BE2C (cell line): Measurements from ENCODE around the gene CRYBG2.
A peak's percentile ranks its signal among the peaks of the same experiment; 100 is the strongest.

Experiments used
- DNase-seq: peaks from one replicate; pipeline ENCODE4 v3.0.0-alpha.2; 2020
- H3K27me3 ChIP-seq: fragments of 250-450 bp; sonication (Bioruptor Pico); 2 replicates; pipeline ENCODE4 v1.5.1; 2020; ENCODE audit warnings: mild to moderate bottlenecking
- H3K36me3 ChIP-seq: fragments of 250-450 bp; sonication (Bioruptor Pico); 2 replicates; pipeline ENCODE4 v1.5.1; 2020; ENCODE audit warnings: mild to moderate bottlenecking
- H3K4me1 ChIP-seq: fragments of 250-450 bp; sonication (Bioruptor Pico); 2 replicates; pipeline ENCODE4 v1.5.1; 2020
- H3K4me3 ChIP-seq: 2 replicates; pipeline ENCODE4 v1.5.1; 2011; ENCODE audit warnings: low read depth, low read length
- H3K9me3 ChIP-seq: fragments of 250-450 bp; sonication (Bioruptor Pico); 2 replicates; pipeline ENCODE4 v1.5.1; 2020
- CTCF ChIP-seq: IDR thresholded peaks from 2 replicates; pipeline ENCODE4 v1.5.1; 2012; ENCODE audit warnings: mild to moderate bottlenecking, low read depth, low read length

Gene CRYBG2

GRCh38 chr1:26363549-26364448 is 9.9 kb upstream of the CRYBG2 start:
- TF ChIP-seq CTCF = peak; percentile 81
- DNase-seq = peak; percentile 80

GRCh38 chr1:26362331-26362730 is 8.4 kb upstream of the CRYBG2 start:
- Histone ChIP-seq H3K27me3 (peaks cover 24% of the 10 kb centered on the region), H3K4me1 (no peaks in the 10 kb centered on the region), H3K4me3 (no peak overlapping the region), H3K9me3 (no peaks in the 10 kb centered on the region), H3K36me3 (no peaks in the 10 kb centered on the region)
- DNase-seq = no peak
- no peak for TF ChIP-seq CTCF

More at GRCh38 chr1:26363549-26364448, 9.9 kb upstream of the CRYBG2 start:
- no peak overlapping the region for H3K4me3 ChIP-seq
- no peaks in the 10 kb centered on the region for H3K36me3 ChIP-seq
- H3K9me3 ChIP-seq = no peaks in the 10 kb centered on the region
- peaks cover 22% of the 10 kb centered on the region for H3K27me3 ChIP-seq
- H3K4me1 ChIP-seq = no peaks in the 10 kb centered on the region

GRCh38 chr1:26361605-26362122 is 7.7 kb upstream of the CRYBG2 start:
- DNase-seq = no peak
- no peak for TF ChIP-seq CTCF
- Histone ChIP-seq H3K9me3 (no peaks in the 10 kb centered on the region), H3K4me3 (no peak overlapping the region), H3K4me1 (no peaks in the 10 kb centered on the region), H3K36me3 (no peaks in the 10 kb centered on the region), H3K27me3 (peaks cover 24% of the 10 kb centered on the region)

GRCh38 chr1:26360807-26361604 is 7.1 kb upstream of the CRYBG2 start:
- H3K9me3 ChIP-seq = no peaks in the 10 kb centered on the region
- H3K4me1 ChIP-seq = no peaks in the 10 kb centered on the region
- no peak overlapping the region for H3K4me3 ChIP-seq
- H3K36me3 ChIP-seq = no peaks in the 10 kb centered on the region
- peaks cover 24% of the 10 kb centered on the region for H3K27me3 ChIP-seq
- no peak for DNase-seq
- no peak for TF ChIP-seq CTCF

GRCh38 chr1:26359981-26360806 is 6.3 kb upstream of the CRYBG2 start:
- TF ChIP-seq CTCF = no peak
- H3K4me3 ChIP-seq = 0 out of 2 replicates have a peak overlapping the region, but pooled peaks have one; percentile 4
- peaks cover 24% of the 10 kb centered on the region for H3K27me3 ChIP-seq

More at GRCh38 chr1:26359981-26360806, 6.3 kb upstream of the CRYBG2 start:
- H3K4me1 ChIP-seq = no peaks in the 10 kb centered on the region
- H3K9me3 ChIP-seq = no peaks in the 10 kb centered on the region
- DNase-seq = no peak
- H3K36me3 ChIP-seq = no peaks in the 10 kb centered on the region
